Activated CD4-positive, alpha-beta T cell treated with anti-CD3 and anti-CD28 coated beads, Interleukin-2, Interleukin-4, amounts not matched to agents 100 ng/mL and 50 ng/mL, durations not matched to agents 16 hours and 8 hours (primary cell): ENCODE data around the gene TIGIT.

ENCODE experiments used
- DNase-seq: peaks from one replicate; pipeline ENCODE4 v3.0.0-alpha.2; 2020; ENCODE audit warnings: low spot score

Gene TIGIT

GRCh38 chr3:114351123-114351821 lies 57.4 kb downstream of the TIGIT start:
- no peak for DNase-seq

- DNase-seq: no peak
Observed at GRCh38 chr3:114351822-114352145, 58.0 kb downstream of the TIGIT start.

- DNase-seq: no peak
Observed at GRCh38 chr3:114355653-114356052, 61.8 kb downstream of the TIGIT start.

GRCh38 chr3:114356066-114356465 lies 62.2 kb downstream of the TIGIT start:
- no peak for DNase-seq

GRCh38 chr3:114356525-114356924 lies 62.7 kb downstream of the TIGIT start:
- peak; percentile 9 for DNase-seq
